Tibial nerve (tissue), 3 donors: Measurements from ENCODE around the gene STMN3.

Experiments used
- POLR2A ChIP-seq, 2 donors: fragments of 450-650 bp; IDR thresholded peaks; one replicate each; pipeline ENCODE4 v1.6.1; 2017; ENCODE audit warnings: antibody characterized with exemption in 2 of 2, mild to moderate bottlenecking in 2 of 2, moderate library complexity in 2 of 2
- TF ChIP-seq, protein P1 (sequence below), 5 experiments: fragments of 200-600 bp in 3 of 5; fragments of 450-650 bp in 2 of 5; sonication (generic) in 3 of 5; IDR thresholded peaks; one replicate each; pipeline ENCODE4 v1.5.1; 2016 to 2019; ENCODE audit warnings: antibody characterized with exemption in 5 of 5, mild to moderate bottlenecking in 3 of 5, moderate library complexity in 2 of 5

DNA sequence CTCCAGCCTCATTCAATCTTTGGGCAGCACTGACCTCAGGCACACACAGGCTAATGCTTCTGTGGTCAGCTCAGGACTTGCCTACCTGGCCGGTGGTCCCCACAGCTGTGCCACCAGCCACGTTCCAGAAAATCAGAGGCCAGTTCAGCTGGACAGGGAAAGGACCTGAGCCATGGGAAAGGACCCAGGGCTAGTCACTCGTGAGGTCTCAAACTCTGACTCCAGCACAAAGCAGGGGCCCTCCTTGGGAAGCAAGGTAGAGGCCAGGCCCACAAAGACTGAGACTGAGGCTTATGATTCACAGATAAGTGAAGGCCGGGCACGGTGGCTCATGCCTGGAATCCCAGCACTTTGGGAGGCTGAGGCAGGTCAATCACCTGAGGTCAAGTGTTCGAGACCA is 56.8 kb downstream of the STMN3 start:
- TF ChIP-seq, protein P1, sequence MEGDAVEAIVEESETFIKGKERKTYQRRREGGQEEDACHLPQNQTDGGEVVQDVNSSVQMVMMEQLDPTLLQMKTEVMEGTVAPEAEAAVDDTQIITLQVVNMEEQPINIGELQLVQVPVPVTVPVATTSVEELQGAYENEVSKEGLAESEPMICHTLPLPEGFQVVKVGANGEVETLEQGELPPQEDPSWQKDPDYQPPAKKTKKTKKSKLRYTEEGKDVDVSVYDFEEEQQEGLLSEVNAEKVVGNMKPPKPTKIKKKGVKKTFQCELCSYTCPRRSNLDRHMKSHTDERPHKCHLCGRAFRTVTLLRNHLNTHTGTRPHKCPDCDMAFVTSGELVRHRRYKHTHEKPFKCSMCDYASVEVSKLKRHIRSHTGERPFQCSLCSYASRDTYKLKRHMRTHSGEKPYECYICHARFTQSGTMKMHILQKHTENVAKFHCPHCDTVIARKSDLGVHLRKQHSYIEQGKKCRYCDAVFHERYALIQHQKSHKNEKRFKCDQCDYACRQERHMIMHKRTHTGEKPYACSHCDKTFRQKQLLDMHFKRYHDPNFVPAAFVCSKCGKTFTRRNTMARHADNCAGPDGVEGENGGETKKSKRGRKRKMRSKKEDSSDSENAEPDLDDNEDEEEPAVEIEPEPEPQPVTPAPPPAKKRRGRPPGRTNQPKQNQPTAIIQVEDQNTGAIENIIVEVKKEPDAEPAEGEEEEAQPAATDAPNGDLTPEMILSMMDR (IDR thresholded peaks at IDR 0.05), result no peak
- TF ChIP-seq POLR2A (IDR thresholded peaks at IDR 0.05), result no peak
